Keratinocyte (primary cell): ENCODE measurements around the gene ALDH3A1.

Experiments
- EZH2 ChIP-seq: IDR thresholded peaks from one replicate; pipeline ENCODE4 v1.6.1; 2012; ENCODE audit warnings: inconsistent platforms, mild to moderate bottlenecking, low read length, moderate library complexity
- TF ChIP-seq, protein P1 (sequence below), 3 experiments: IDR thresholded peaks in 1 of 3; conservative IDR thresholded peaks in 1 of 3; optimal IDR thresholded peaks in 1 of 3; 2 replicates in 2 of 3; 3 replicates in 1 of 3; pipeline versions ENCODE3 to v1.5.1; 2011; ENCODE audit warnings: low read length in 3 of 3, mild to moderate bottlenecking in 3 of 3, moderate library complexity in 2 of 3, control low read depth in 1 of 3, inconsistent platforms in 1 of 3; ENCODE audit not compliant: insufficient read depth in 2 of 3; ENCODE audit errors: extremely low read depth in 1 of 3

DNA sequence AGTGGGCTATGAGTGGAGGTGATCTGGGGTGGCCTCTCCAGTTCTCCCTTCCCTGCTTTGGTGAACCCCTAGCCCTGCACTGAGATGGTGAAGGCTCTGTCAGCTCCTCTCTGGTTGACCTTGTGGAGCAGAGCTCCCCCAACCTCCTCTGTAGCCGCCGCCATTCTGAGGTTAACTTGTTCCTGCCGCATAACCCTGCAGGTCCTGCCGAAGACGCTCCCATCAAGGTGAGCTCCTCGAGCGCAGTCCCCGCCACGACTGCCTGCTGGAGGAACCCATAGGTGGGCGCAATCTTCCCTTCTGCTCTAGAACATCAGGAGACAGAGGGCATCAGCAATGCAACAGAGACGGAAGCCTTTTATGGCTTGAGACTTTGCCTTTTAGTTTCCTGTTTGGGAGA, 16.5 kb downstream of the ALDH3A1 start:
- TF ChIP-seq, protein P1, sequence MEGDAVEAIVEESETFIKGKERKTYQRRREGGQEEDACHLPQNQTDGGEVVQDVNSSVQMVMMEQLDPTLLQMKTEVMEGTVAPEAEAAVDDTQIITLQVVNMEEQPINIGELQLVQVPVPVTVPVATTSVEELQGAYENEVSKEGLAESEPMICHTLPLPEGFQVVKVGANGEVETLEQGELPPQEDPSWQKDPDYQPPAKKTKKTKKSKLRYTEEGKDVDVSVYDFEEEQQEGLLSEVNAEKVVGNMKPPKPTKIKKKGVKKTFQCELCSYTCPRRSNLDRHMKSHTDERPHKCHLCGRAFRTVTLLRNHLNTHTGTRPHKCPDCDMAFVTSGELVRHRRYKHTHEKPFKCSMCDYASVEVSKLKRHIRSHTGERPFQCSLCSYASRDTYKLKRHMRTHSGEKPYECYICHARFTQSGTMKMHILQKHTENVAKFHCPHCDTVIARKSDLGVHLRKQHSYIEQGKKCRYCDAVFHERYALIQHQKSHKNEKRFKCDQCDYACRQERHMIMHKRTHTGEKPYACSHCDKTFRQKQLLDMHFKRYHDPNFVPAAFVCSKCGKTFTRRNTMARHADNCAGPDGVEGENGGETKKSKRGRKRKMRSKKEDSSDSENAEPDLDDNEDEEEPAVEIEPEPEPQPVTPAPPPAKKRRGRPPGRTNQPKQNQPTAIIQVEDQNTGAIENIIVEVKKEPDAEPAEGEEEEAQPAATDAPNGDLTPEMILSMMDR (optimal IDR thresholded peaks at IDR 0.05 in 1 of 3, IDR thresholded peaks at IDR 0.05 in 1 of 3, conservative IDR thresholded peaks at IDR 0.05 in 1 of 3; ENCODE audit: extremely low read depth in 1 of 3, insufficient read depth in 2 of 3, low read length in 3 of 3): no peak
- no peak for TF ChIP-seq EZH2
